HG03521 (cell line): ENCODE results near the gene TMEM151A.
"Not testable (repeated sequence)": the region's sequence is repeated elsewhere in the genome, so short reads cannot be mapped to it uniquely, and the experiment has no call there.

Source experiments
- ATAC-seq: cut with Tn5 transposase; IDR thresholded peaks from one replicate; pipeline ENCODE4 v1.9.1; 2021; ENCODE audit warnings: mild to moderate bottlenecking, moderate library complexity; ENCODE audit not compliant: unreplicated experiment

The TMEM151A gene

DNA sequence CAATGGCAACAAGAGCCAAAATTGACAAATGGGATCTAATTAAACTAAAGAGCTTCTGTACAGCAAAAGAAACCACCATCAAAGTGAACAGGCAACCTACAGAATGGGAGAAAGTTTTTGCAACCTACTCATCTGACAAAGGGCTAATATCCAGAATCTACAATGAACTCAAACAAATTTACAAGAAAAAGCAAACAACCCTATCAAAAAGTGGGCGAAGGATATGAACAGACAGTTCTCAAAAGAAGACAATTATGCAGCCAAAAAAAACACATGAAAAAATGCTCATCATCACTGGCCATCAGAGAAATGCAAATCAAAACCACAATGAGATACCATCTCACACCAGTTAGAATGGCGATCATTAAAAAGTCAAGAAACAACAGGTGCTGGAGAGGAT lies 28.6 kb downstream of the TMEM151A start:
- not testable (repeated sequence) for ATAC-seq

GRCh38 chr11:66320748-66321147 lies 29.1 kb downstream of the TMEM151A start:
- ATAC-seq = not testable (repeated sequence)

DNA sequence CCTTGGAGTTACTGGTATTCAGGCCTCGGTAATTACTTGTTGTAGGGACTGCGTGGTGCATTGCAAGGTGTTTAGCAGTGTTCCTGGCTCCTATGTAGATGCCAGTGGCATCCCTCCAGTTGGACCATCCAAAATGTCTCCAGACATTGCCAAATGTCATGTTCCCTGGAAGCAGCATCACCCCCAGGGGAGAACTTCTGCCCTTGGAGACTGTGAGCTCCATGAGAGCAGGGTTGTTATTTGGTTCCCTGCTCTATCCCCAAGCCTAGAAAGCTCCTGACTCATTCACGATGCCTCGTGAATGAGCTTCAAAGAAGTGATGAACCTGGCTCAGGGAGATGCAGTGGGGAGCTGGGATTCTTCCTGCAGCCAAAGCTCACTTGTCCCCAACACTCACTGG lies 29.9 kb downstream of the TMEM151A start:
- no peak for ATAC-seq

DNA sequence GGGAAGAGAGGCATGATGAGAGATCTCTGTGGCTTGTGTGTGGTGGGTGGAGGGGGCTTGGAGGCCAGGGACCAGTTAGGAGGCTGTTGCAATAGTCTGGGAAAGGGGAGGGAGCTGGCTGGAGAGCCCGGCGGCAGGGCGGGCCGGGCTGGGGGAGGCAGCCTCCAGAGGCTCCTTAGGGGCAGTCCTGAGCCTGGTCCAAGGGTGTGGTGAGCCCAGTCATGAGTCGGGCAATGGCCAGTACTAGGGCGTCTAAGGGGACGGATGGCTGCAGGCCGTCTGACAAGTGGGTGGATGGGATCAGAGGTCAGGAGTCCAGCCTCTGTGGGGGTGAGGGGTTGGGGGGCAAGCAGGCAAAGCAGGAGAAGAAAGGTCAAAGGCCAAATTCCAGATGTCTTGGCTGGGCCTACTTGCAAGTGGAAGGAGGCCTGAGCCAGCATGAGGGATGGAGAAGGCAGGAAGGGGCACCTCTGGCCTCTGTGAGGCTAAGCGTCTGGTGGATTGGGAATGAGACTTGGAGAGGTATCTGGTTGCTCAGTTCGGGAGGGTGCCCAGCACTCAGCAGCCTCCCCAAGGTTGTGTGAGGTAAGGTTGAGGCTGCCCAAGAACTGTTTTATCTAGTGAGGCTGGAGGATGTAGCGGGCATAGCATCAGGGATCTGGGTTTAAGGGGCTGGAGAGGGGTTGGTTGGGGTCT lies 31.2 kb downstream of the TMEM151A start:
- ATAC-seq = no peak

- no peak for ATAC-seq
Measured at GRCh38 chr11:66323684-66324083, 32.0 kb downstream of the TMEM151A start.

DNA sequence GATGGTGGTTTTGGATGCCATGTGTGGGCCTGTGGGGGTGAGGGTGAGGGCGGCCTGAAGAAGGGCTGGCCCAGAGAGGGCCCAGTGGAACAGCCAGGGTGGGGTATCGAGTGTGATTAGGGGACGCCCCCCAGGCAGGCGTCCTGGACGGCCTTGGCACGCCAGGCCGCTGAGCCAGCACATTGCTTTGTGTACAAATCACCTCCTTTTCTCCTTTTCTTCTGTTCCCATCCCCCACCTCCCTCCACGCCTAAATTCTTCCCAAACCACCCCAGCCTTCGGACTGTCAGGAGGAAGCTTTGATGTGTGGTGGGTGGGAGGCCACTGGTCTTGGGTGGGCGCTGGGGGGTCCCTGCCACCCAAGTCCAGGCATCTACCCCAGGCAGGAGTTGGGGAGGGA lies 33.0 kb downstream of the TMEM151A start:
- no peak for ATAC-seq

GRCh38 chr11:66325263-66325671 lies 33.6 kb downstream of the TMEM151A start:
- no peak for ATAC-seq

DNA sequence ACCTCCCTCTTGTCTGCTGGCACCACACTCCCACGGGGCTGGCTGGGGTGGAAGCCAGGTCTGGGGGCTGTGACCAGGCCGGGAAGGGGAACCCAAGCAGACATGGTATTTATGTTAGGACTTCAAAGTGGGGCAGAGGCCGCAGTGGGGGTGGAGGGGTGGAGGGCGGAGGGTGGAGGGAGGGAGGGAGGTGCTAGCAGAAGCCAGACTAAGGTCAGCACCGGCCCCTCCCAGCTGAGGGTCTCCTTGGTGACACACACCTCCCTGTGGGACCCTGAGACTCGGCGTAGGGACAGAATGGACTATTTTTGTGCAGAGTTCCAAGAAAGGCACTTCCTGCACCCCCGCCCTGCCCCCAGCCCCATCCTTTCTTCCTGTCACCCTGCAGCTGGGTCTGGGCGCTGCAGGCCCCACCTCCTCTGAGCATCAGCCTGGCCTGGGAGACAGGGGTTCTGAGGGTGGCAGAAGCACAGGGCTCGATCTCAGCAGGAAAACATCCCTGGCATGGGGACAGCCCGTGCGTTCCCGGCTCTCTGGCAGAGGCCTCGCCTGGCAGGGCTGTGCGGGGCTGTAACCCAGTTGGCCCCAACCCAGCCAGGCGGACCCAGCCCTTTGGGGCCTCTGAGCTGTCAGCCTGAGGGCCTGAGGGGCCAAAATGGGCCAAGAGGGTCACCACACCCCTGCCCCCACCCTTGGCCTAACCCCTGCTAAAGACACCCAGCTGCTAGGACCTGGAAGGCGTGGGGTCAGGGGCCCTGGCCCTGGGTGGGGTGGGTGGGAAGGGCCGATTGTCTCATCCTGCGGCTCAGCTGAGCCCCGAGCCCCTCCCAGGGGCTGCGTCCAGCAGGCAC lies 34.8 kb downstream of the TMEM151A start:
- ATAC-seq = no peak

- ATAC-seq = no peak
Measured at GRCh38 chr11:66327171-66328030, 35.7 kb downstream of the TMEM151A start.

DNA sequence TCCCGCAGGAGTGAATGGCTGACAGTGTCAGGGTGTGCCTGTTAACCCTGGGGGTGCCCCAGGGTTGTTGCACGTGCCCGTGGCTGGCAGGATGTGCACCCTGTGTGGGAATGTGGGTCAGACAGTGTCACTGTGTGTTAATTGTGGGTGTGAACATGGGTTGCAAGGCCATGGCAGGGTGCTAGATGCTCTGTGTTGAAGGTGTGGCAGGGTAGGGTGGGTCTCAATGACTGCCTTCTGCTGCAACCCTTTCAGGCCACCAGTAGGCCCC lies 36.3 kb downstream of the TMEM151A start:
- ATAC-seq = no peak

DNA sequence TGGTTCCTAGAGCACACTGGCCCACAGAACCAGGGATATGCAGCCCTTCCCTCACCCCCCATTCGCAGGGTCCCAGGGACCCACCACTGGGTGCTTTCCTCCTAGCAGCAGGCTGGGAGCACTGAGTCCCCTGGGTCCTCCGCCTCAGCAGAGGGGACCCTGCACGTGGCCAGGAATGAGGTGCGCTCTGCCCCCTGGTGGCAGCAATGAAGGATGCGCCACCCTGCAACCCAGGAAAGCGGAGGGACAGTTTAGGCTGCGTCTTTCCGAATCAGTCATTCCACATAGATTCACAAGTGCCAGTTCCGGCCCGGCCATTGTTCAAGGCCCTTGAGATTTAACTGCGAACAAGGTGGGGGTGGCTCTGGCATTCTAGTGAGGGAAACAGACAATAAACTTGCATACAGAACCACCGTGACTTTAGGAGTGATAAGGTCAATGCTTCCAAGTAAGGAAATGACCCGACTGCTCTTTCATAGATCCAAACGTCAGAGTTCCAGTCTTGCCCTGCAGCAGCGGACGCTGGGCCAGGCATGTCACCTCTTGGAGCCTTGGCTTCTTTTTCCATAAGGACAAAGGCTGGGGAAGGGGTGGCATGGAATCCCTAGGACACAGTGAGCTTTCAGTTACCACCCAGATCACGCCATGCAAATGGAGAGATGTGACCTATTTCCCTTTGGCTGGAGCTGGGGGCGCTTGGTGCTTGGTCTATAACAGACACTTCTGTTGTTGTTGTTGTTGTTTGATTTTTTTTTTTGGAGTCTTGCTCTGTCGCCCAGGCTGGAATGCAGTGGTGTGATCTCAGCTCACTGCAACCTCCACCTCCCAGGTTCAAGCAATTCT lies 36.8 kb downstream of the TMEM151A start:
- ATAC-seq = no peak

GRCh38 chr11:66329165-66329673 lies 37.5 kb downstream of the TMEM151A start:
- no peak for ATAC-seq

- no peak for ATAC-seq
Measured at GRCh38 chr11:66330931-66331330, 39.2 kb downstream of the TMEM151A start.

- ATAC-seq = no peak
Measured at GRCh38 chr11:66331542-66332370, 40.1 kb downstream of the TMEM151A start.

GRCh38 chr11:66332371-66333219 lies 40.9 kb downstream of the TMEM151A start:
- no peak for ATAC-seq

GRCh38 chr11:66333220-66333877 lies 41.7 kb downstream of the TMEM151A start:
- no peak for ATAC-seq

GRCh38 chr11:66333896-66334604 lies 42.4 kb downstream of the TMEM151A start:
- ATAC-seq = no peak
